GM10248 (cell line): ENCODE results near the gene GPR146.

Experiments
- CTCF ChIA-PET: fragments of 300-600 bp; sonication (Branson Sonifier 250); formaldehyde crosslinking; extraction: SDS; loops from one replicate; lab custom pipeline; 2021; ENCODE audit warnings: antibody characterized with exemption; lab: Yijun Ruan, JAX
- POLR2A ChIA-PET: fragments of 350-650 bp; sonication (Branson Sonifier 250); formaldehyde crosslinking; extraction: SDS; loops from one replicate; lab custom pipeline; 2020; ENCODE audit warnings: antibody characterized with exemption; lab: Yijun Ruan, JAX
- DNase-seq: peaks from one replicate; pipeline ENCODE4 v3.0.0; 2012; ENCODE audit errors: extremely low spot score
- TF ChIP-seq, protein P1 (sequence below): IDR thresholded peaks from 2 replicates; pipeline ENCODE4 v1.5.1; 2012; ENCODE audit warnings: mild to moderate bottlenecking, low read depth; ENCODE audit errors: extremely low read depth, missing control alignments, control extremely low read depth

Gene GPR146

DNA sequence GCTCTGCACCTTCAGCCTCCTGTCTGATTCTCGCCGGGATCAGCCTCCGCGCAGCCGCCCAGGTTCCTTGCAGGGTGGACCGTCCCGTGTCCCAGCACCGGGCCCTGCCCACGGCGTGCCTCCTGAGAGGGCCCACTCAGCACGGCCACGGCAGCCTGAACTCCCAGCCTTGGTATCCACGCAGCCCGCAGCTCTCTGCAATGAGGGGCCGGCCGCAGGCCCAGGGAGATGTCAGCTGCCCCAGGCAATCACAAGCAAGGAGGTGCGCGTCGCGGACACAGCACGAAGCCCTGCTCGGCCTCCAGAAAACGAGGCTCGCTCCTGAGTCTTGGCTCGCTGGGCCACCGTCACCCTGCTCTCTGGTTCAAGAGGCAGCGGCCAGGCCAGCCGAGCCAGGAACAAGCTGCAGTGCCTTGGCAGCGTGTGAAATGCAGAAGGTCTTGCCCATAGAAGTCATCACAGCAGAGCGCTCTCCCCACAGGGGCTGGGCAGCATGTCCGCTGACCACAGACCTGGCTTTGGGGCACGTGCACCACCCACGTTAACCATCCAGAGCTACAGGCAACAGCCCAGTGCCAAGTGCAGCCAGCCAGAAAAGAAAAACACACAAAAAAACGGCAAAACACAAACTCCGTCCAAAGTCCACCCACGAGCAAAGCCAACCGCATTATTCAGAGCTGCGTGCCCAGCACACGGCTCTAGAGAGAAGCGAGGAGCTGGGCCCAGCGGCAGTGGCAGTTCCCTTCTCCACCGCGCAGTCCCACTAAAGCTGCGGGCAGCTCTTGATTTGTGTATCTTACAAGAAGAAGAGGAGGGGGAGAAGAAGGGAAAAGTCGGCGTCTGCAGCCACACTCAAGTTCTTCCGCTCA, 57.5 kb downstream of the GPR146 start:
- CTCF ChIA-PET = interaction anchor here (1.0 to 9.4 kb wide), 8 partner anchors 11 to 109 kb away, joined by 3 to 73 read pairs (median 8); partner anchors contain the start of gene GPER1
- POLR2A ChIA-PET = no interaction called here
- TF ChIP-seq, protein P1, sequence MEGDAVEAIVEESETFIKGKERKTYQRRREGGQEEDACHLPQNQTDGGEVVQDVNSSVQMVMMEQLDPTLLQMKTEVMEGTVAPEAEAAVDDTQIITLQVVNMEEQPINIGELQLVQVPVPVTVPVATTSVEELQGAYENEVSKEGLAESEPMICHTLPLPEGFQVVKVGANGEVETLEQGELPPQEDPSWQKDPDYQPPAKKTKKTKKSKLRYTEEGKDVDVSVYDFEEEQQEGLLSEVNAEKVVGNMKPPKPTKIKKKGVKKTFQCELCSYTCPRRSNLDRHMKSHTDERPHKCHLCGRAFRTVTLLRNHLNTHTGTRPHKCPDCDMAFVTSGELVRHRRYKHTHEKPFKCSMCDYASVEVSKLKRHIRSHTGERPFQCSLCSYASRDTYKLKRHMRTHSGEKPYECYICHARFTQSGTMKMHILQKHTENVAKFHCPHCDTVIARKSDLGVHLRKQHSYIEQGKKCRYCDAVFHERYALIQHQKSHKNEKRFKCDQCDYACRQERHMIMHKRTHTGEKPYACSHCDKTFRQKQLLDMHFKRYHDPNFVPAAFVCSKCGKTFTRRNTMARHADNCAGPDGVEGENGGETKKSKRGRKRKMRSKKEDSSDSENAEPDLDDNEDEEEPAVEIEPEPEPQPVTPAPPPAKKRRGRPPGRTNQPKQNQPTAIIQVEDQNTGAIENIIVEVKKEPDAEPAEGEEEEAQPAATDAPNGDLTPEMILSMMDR = no peak
- no peak for DNase-seq

DNA sequence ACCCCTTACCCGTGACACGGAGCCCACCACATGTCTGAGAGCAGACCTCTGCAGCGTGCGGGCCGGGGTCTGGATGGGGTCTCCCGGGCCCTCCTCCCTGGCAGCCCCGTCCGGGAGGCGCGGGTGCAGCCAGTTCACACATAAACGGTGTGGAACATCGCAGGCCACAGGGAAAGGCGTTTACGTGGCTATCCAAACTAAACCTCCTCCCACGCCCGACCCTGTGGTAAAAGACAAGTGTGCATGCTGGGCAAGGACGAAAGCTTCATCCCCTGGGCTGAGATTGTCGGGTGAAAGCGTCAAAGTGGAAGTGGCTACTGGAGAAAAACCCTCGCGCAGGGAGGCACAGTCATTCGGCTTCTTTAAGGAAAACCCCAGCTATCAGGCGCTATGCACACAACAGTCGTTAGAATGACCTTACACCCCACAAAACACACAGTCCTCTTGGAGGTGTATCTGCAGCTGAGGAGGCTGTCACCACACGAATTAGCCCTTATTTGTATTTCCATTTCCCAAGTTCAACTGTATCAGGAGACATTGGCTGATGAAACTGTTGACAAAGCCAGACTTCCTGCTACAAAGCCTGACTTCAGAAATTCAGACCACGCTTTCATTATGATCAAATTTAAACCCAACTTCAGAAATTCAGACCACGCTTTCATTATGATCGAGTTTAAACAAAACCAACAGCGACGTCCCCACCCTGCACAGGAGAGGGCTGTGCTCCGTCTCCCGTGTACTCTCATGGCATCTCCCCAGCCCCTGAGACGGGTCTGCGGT, 58.9 kb downstream of the GPR146 start:
- TF ChIP-seq, protein P1 = no peak
- peak; percentile 74 for DNase-seq
- CTCF ChIA-PET = interaction anchor here (1.2 to 9.4 kb wide), 9 partner anchors 9 to 110 kb away, joined by 3 to 73 read pairs (median 6); partner anchors contain the start of gene GPER1
- POLR2A ChIA-PET = no interaction called here

DNA sequence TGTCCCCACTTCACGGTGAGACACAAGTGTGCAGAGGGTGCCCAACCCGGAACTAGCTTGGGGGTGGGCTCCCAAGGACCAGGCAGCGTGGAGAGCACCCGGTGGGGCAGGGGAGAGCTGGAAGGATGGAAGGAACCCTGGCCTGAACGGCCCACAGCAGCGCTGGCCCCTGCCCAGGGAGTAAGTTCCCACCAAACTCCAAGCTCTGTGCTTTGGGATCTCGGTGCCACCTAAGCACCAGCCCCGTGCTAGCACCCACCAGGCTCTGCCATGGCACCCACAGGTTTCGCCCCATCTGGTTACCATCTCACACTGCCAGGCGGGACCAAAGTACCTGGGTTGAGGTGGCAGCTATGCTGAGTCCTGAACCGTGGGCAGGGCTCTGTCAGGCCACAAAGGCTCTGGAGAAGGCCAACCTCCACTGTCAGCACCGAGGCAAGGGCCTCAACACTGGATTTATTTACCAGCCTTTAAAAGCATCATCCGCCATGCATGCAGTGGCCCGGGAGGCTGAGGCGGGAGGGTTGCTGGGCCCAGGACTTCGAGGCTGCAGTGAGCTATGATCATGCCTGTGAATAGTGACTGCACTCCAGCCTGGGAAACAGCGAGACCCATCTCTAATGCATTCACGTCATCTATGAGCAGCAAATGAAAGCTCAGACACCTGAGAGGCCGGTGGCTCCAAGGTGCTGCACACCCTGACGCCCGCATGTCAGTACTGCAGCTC, 59.6 kb downstream of the GPR146 start:
- ChIA-PET POLR2A (interaction anchor here (0.6 kb wide), 1 partner anchor 46 kb away, joined by 3 read pairs; no protein-coding TSS in a partner anchor), CTCF (interaction anchor here (0.7 to 9.4 kb wide), 11 partner anchors 9 to 111 kb away, joined by 3 to 73 read pairs (median 5); partner anchors contain the start of gene GPER1)
- no peak for DNase-seq
- TF ChIP-seq, protein P1 = no peak

DNA sequence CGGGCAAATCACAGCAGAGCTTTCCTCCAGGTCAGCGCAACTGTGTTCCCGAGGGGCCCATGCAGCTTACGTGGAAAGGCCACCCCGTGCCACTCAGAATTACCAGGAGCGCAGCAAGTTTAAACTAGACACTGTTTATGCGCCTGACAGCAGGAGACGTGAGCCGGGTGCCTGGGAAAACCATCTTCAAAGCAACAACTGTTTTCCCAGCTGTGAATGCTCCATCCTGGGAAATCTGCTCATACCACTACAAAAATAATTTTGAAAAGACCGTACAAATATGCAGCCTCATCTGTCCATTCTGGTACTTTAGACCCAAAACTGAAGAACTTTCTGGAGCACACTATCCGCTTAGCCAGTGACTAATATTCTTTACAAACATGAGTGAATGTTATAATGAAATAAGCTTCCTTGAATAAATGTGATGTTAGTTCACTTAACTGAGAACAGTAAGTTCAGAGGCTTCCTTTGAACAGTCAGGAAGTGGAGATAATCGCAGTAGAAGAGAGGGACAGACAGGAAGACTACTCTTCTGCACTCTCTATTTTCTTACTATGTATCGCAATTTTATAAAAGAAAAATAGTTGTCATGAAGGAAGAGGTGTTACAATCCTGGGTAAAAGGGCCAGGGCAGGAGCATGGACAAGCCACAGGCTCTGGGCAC, 60.3 kb downstream of the GPR146 start:
- TF ChIP-seq, protein P1 = no peak
- DNase-seq = no peak
- CTCF ChIA-PET = interaction anchor here (0.7 to 9.4 kb wide), 11 partner anchors 10 to 112 kb away, joined by 3 to 73 read pairs (median 5); partner anchors contain the start of gene GPER1
- POLR2A ChIA-PET = interaction anchor here (0.6 kb wide), 1 partner anchor 45 kb away, joined by 3 read pairs; no protein-coding TSS in a partner anchor

DNA sequence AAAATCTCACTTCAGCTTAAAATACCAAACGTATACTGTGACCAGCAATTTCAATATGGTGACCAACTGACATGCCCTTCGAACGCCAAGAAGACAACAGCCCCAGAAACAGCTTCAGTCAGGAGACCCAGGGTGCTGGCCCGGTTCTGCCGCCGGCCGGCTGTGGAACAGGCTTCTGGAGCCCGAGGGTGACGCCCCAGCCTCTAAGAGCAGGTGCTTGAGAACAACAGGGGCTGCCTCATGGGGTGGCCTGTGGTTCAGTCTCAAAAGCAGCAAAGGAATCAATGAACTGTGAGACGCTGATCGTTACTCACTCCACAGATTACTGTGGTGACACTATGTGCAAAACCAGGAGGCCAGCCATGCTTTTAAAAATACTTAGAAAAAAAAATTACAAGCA, 60.8 kb downstream of the GPR146 start:
- POLR2A ChIA-PET = no interaction called here
- TF ChIP-seq, protein P1 = no peak
- DNase-seq = peak; percentile 78
- CTCF ChIA-PET = interaction anchor here (1.0 to 9.4 kb wide), 6 partner anchors 18 to 71 kb away, joined by 3 to 73 read pairs (median 8); partner anchors contain the start of gene GPER1
